K562 (cell line): ENCODE results near the gene RHBG.

ENCODE experiments used
- CREB1 ChIP-seq, 2 experiments: sonication (generic) in 1 of 2; formaldehyde crosslinking in 1 of 2; IDR thresholded peaks; 2 replicates each; pipeline versions ENCODE4 v1.6.1 to v1.8.0; 2012 to 2022; ENCODE audit warnings: inconsistent platforms in 1 of 2, mild to moderate bottlenecking in 1 of 2, missing genetic modification reagents in 1 of 2, moderate library complexity in 1 of 2
- EZH2 ChIP-seq: IDR thresholded peaks from 2 replicates; pipeline ENCODE4 v1.6.1; 2012; ENCODE audit warnings: low read depth, mild to moderate bottlenecking, inconsistent platforms, low read length, borderline replicate concordance
- FOXP1 ChIP-seq: sonication (generic); formaldehyde crosslinking; IDR thresholded peaks from 2 replicates; pipeline ENCODE4 v1.8.0; 2022; ENCODE audit warnings: mild to moderate bottlenecking, missing genetic modification reagents
- JUNB ChIP-seq: fragments of 450-650 bp; formaldehyde crosslinking; conservative IDR thresholded peaks from 2 replicates; pipeline ENCODE4 v1.4.0; 2020; ENCODE audit warnings: mild to moderate bottlenecking
- L3MBTL2 ChIP-seq: fragments of 450-650 bp; IDR thresholded peaks from 2 replicates; pipeline ENCODE4 v1.6.1; 2016; ENCODE audit warnings: mild to moderate bottlenecking, moderate library complexity
- MEF2D ChIP-seq: conservative IDR thresholded peaks from 2 replicates; pipeline ENCODE4 v1.6.1; 2016; ENCODE audit warnings: low read depth, missing genetic modification characterization, missing compliant biosample characterization
- MYBL2 ChIP-seq, 2 experiments: fragments of 450-650 bp in 1 of 2; sonication (generic) in 1 of 2; formaldehyde crosslinking in 1 of 2; IDR thresholded peaks; 2 replicates each; pipeline versions ENCODE4 v1.6.1 to v1.8.1; 2017 to 2022; ENCODE audit warnings: borderline replicate concordance in 1 of 2, inconsistent platforms in 1 of 2, low read depth in 1 of 2, mild to moderate bottlenecking in 1 of 2, missing genetic modification reagents in 1 of 2, moderate library complexity in 1 of 2
- POLR2AphosphoS2 ChIP-seq: IDR thresholded peaks from 2 replicates; pipeline ENCODE4 v1.6.1; 2012; ENCODE audit warnings: low read length, improper control_type of control experiment
- POLR2G ChIP-seq: fragments of 200-400 bp; formaldehyde crosslinking; IDR thresholded peaks from 2 replicates; pipeline ENCODE4 v1.6.1; 2017; ENCODE audit warnings: low read depth, mild to moderate bottlenecking, antibody characterized with exemption, low read length, moderate library complexity
- SMAD4 ChIP-seq: fragments of 250-450 bp; sonication (Bioruptor Pico); conservative IDR thresholded peaks from 2 replicates; pipeline ENCODE4 v1.8.0; 2021; ENCODE audit warnings: inconsistent platforms, mild to moderate bottlenecking, moderate library complexity
- ZBTB2 ChIP-seq: fragments of 450-650 bp; IDR thresholded peaks from 2 replicates; pipeline ENCODE4 v1.6.1; 2016; ENCODE audit warnings: antibody characterized with exemption
- ZNF436 ChIP-seq: fragments of 250-450, 450-650 bp; sonication (Bioruptor Pico); formaldehyde crosslinking; IDR thresholded peaks from 2 replicates; pipeline ENCODE4 v1.7.0; 2020; ENCODE audit warnings: mild to moderate bottlenecking
- ZNF586 ChIP-seq: fragments of 450-650 bp; formaldehyde crosslinking; conservative IDR thresholded peaks from 2 replicates; pipeline ENCODE4 v1.4.0; 2020; ENCODE audit warnings: mild to moderate bottlenecking, moderate library complexity

DNA sequence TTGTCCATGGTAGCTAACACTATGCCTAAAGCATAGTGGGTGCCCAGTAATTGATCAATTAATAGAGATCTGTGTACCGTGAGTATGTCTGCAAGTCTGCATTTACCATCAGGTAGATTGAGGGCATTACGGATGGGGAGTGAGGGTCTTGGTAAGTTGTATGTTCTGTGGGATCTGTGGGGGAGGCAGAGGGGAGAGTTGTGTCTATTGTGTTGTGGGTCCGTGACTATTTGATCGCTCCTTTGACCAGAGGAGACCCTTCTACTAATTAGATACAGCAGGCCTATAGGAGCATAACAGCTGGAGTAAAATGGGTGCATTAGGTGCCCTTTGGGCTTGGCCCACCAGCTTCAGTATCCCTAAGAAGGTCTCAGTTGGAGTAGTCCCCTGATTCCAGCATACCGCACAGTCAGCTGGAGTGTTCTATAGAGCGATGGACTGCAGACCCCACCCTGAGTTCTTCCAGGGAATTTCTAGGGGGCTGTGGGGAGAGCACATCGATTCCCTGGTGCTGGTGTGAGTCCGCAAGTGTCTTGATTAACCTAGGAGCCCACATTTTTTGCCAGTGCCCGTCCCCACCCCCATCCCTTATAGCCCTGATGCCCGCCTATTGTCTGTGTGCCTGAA lies 55.9 kb downstream of the RHBG start:
- TF ChIP-seq JUNB (CRISPR knock-in tag): no peak
- no peak for TF ChIP-seq POLR2G
- TF ChIP-seq FOXP1: no peak
- no peak for TF ChIP-seq SMAD4 (CRISPR knock-in tag)
- no peak for TF ChIP-seq ZNF586 (CRISPR knock-in tag)
- no peak for TF ChIP-seq POLR2AphosphoS2
- TF ChIP-seq MEF2D: no peak
- TF ChIP-seq CREB1 (IDR thresholded peaks at IDR 0.05): no peak
- no peak for TF ChIP-seq CREB1 (CRISPR knock-in tag; IDR thresholded peaks at IDR 0.05)
- TF ChIP-seq MYBL2 (IDR thresholded peaks at IDR 0.05; ENCODE audit: low read depth): no peak
- TF ChIP-seq MYBL2 (CRISPR knock-in tag; IDR thresholded peaks at IDR 0.05; ENCODE audit: borderline replicate concordance): no peak
- no peak for TF ChIP-seq ZNF436
- no peak for TF ChIP-seq EZH2
- no peak for TF ChIP-seq ZBTB2
- no peak for TF ChIP-seq L3MBTL2
